HS-27A (cell line): ENCODE results near the gene OVCA2.

Experiments used
- DNase-seq: peaks from one replicate; pipeline ENCODE4 v3.0.0-alpha.2; 2012; ENCODE audit warnings: low read depth, missing footprints

The OVCA2 gene

GRCh38 chr17:2054512-2055291 is 12.9 kb downstream of the OVCA2 start, which contains the start of gene HIC1:
Gene HIC1, plus strand, starts transcription at chr17:2055103. Its CDS starts 1,588 bp downstream, at chr17:2056691.
- no peak for DNase-seq

- DNase-seq = no peak
Observed at GRCh38 chr17:2055292-2056205, 13.7 kb downstream of the OVCA2 start.

- DNase-seq = no peak
Observed at GRCh38 chr17:2056206-2057174, 14.7 kb downstream of the OVCA2 start.

GRCh38 chr17:2057175-2057759 is 15.4 kb downstream of the OVCA2 start:
- DNase-seq = no peak

- no peak for DNase-seq
Observed at GRCh38 chr17:2057760-2058585, 16.2 kb downstream of the OVCA2 start.

- no peak for DNase-seq
Observed at GRCh38 chr17:2058586-2059546, 17.0 kb downstream of the OVCA2 start.

GRCh38 chr17:2059547-2060384 is 17.9 kb downstream of the OVCA2 start:
- no peak for DNase-seq

GRCh38 chr17:2060385-2060658 is 18.5 kb downstream of the OVCA2 start:
- DNase-seq = no peak

GRCh38 chr17:2060681-2061440 is 19.0 kb downstream of the OVCA2 start:
- no peak for DNase-seq

GRCh38 chr17:2061441-2061958 is 19.7 kb downstream of the OVCA2 start:
- DNase-seq = no peak

- no peak for DNase-seq
Observed at GRCh38 chr17:2062571-2063183, 20.9 kb downstream of the OVCA2 start.

- DNase-seq = no peak
Observed at GRCh38 chr17:2063261-2064146, 21.7 kb downstream of the OVCA2 start.

GRCh38 chr17:2064147-2064489 is 22.3 kb downstream of the OVCA2 start:
- DNase-seq = no peak

- no peak for DNase-seq
Observed at GRCh38 chr17:2064520-2064971, 22.7 kb downstream of the OVCA2 start.

GRCh38 chr17:2064980-2065785 is 23.4 kb downstream of the OVCA2 start:
- no peak for DNase-seq
